NT2/D1 (cell line): Measurements from ENCODE around the gene MAP3K4.

Experiments used
- DNase-seq: peaks from one replicate; pipeline ENCODE4 v3.0.0-alpha.2; 2011; ENCODE audit warnings: low read depth, low spot score
- H3K27me3 ChIP-seq: 2 replicates; pipeline ENCODE4 v1.6.0; 2011; ENCODE audit warnings: mild to moderate bottlenecking; ENCODE audit not compliant: insufficient read length, insufficient read depth
- H3K36me3 ChIP-seq: 2 replicates; pipeline ENCODE4 v1.6.1; 2011; ENCODE audit warnings: mild to moderate bottlenecking, low read length, mixed read lengths; ENCODE audit not compliant: insufficient read depth, insufficient read length
- H3K4me1 ChIP-seq: 2 replicates; pipeline ENCODE4 v1.5.1; 2011; ENCODE audit not compliant: insufficient read depth, insufficient read length
- H3K4me3 ChIP-seq: 2 replicates; pipeline ENCODE4 v1.5.1; 2011; ENCODE audit warnings: low read depth; ENCODE audit not compliant: insufficient read length
- H3K9ac ChIP-seq: 2 replicates; pipeline ENCODE4 v1.6.0; 2011; ENCODE audit warnings: low read depth; ENCODE audit not compliant: insufficient read length
- H3K9me3 ChIP-seq: 2 replicates; pipeline ENCODE4 v1.5.1; 2011; ENCODE audit warnings: mild to moderate bottlenecking, low read length; ENCODE audit not compliant: insufficient read depth
- SUZ12 ChIP-seq: IDR thresholded peaks from 2 replicates; pipeline ENCODE4 v1.6.1; 2011; ENCODE audit not compliant: insufficient read length, insufficient read depth; ENCODE audit errors: extremely low read depth
- YY1 ChIP-seq: IDR thresholded peaks from 2 replicates; pipeline ENCODE4 v1.6.1; 2011; ENCODE audit not compliant: insufficient read length, insufficient read depth
- ZNF274 ChIP-seq: IDR thresholded peaks from 2 replicates; pipeline ENCODE4 v1.6.1; 2011; ENCODE audit warnings: mild to moderate bottlenecking, low read depth, low read length

The MAP3K4 gene

GRCh38 chr6:161064915-161065314 is 73.3 kb downstream of the MAP3K4 start:
- no peak for DNase-seq
- Histone ChIP-seq H3K4me3 (no peak overlapping the region), H3K9me3 (no peaks in the 10 kb centered on the region), H3K4me1 (no peaks in the 10 kb centered on the region), H3K27me3 (no peaks in the 10 kb centered on the region), H3K9ac (no peak overlapping the region), H3K36me3 (peaks cover 5% of the 10 kb centered on the region)
- TF ChIP-seq ZNF274 (no peak), YY1 (no peak), SUZ12 (no peak)

DNA sequence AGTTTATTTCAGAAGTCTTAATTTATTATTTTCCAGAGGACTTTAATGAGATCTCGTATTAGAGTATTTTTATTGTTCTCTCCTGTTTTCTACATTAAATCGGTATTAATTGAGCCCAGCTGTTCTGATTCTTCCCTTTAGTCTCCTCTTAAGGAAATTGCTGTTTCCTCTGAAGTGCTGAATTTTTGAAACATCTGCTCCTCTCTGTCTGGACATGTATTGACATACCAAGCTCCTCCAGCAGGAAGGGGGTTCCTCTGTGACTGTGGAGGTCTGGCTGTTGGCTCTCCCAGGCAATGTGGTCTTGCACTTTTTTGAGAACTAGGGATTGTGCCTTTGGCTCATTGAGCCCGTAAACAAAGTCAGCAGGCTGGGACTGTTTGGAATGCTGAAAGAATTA is 74.9 kb downstream of the MAP3K4 start:
- no peak overlapping the region for H3K4me3 ChIP-seq
- no peaks in the 10 kb centered on the region for H3K4me1 ChIP-seq
- no peaks in the 10 kb centered on the region for H3K9me3 ChIP-seq
- H3K9ac ChIP-seq, result no peak overlapping the region
- no peak for TF ChIP-seq SUZ12
- TF ChIP-seq ZNF274, result no peak
- TF ChIP-seq YY1, result no peak
- DNase-seq, result no peak
- peaks cover 13% of the 10 kb centered on the region for H3K36me3 ChIP-seq
- no peaks in the 10 kb centered on the region for H3K27me3 ChIP-seq

DNA sequence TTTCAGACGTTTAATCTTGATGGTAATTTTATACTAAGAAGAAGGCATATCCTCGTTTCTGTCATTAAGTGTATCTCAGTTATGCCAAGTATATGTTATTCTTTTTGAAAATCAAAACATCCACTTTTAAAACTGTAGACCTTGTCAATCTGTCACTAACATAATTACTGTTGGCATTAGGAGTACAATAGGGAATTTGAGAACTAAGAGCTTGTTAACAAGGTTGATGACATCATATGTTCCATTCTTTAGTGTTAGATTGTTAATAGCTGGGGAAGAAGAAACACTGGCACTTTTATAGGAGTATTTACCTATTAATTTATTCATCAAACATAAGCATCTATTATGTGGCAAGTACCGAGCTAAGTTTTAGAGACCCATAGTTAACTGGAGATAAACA is 76.2 kb downstream of the MAP3K4 start:
- H3K27me3 ChIP-seq, result no peaks in the 10 kb centered on the region
- H3K4me1 ChIP-seq, result no peaks in the 10 kb centered on the region
- no peak overlapping the region for H3K4me3 ChIP-seq
- TF ChIP-seq YY1, result no peak
- no peak for TF ChIP-seq SUZ12
- TF ChIP-seq ZNF274, result no peak
- H3K9me3 ChIP-seq, result no peaks in the 10 kb centered on the region
- DNase-seq, result no peak
- peaks cover 14% of the 10 kb centered on the region for H3K36me3 ChIP-seq
- H3K9ac ChIP-seq, result no peak overlapping the region

GRCh38 chr6:161068321-161068741 is 76.8 kb downstream of the MAP3K4 start:
- no peak for DNase-seq
- TF ChIP-seq YY1, result no peak
- TF ChIP-seq ZNF274, result no peak
- TF ChIP-seq SUZ12, result no peak
- H3K36me3 ChIP-seq, result peaks cover 17% of the 10 kb centered on the region

GRCh38 chr6:161073930-161074329 is 82.4 kb downstream of the MAP3K4 start:
- no peaks in the 10 kb centered on the region for H3K9me3 ChIP-seq
- H3K4me1 ChIP-seq, result no peaks in the 10 kb centered on the region
- no peaks in the 10 kb centered on the region for H3K27me3 ChIP-seq
- TF ChIP-seq SUZ12, result no peak
- TF ChIP-seq ZNF274, result no peak
- no peak for TF ChIP-seq YY1
- no peak for DNase-seq
- H3K36me3 ChIP-seq, result peaks cover 37% of the 10 kb centered on the region
- no peak overlapping the region for H3K4me3 ChIP-seq
- H3K9ac ChIP-seq, result no peak overlapping the region

More at GRCh38 chr6:161068321-161068741, 76.8 kb downstream of the MAP3K4 start:
- Histone ChIP-seq H3K27me3 (no peaks in the 10 kb centered on the region), H3K4me1 (no peaks in the 10 kb centered on the region), H3K4me3 (no peak overlapping the region), H3K9me3 (no peaks in the 10 kb centered on the region), H3K9ac (no peak overlapping the region)

DNA sequence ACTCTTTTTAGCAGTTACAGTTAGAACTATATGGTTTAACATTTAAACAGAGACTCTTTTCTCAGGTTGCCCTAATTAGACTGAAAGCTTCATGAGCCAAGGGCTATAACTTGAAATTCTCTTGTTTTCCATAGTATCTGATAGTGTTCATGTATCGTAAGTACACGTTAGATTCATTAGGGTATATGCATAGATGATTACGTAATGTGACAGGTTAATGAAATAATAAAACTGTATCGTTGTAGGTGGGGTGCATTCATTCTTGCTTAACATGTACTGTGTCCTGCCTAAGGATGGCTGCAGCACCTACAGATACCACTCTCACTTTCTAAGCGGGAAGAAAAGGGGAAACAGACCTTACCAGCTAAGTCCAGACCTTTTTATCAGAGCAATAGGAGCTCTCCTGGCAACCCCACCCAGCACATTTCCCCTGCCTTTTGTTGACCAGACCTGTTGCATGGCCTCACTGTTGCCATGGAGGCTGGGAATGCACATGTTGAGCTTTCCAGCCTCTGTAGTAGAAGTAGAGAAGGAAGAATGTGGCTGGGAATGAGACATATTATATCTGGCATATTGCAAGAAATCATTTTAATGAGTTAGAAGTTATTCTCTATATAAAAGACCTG is 83.0 kb downstream of the MAP3K4 start:
- no peaks in the 10 kb centered on the region for H3K9me3 ChIP-seq
- H3K4me1 ChIP-seq, result no peaks in the 10 kb centered on the region
- H3K27me3 ChIP-seq, result no peaks in the 10 kb centered on the region
- no peak overlapping the region for H3K9ac ChIP-seq
- peaks cover 37% of the 10 kb centered on the region for H3K36me3 ChIP-seq
- no peak overlapping the region for H3K4me3 ChIP-seq
- TF ChIP-seq YY1, result no peak
- no peak for DNase-seq

GRCh38 chr6:161076181-161076677 is 84.7 kb downstream of the MAP3K4 start:
- no peak for DNase-seq
- Histone ChIP-seq H3K9me3 (no peaks in the 10 kb centered on the region), H3K36me3 (peaks cover 40% of the 10 kb centered on the region), H3K4me1 (no peaks in the 10 kb centered on the region), H3K27me3 (no peaks in the 10 kb centered on the region), H3K4me3 (no peak overlapping the region), H3K9ac (no peak overlapping the region)
- TF ChIP-seq SUZ12, result no peak
- no peak for TF ChIP-seq ZNF274
- no peak for TF ChIP-seq YY1
